Kidney epithelial cell (primary cell): ENCODE data around the gene NPEPL1. TPM values are rescaled to one million over a fixed set of nuclear protein-coding genes. Genes with fewer than 3 reads are reported as not detected.

Source experiments
- DNase-seq: peaks from one replicate; pipeline ENCODE4 v3.0.0-alpha.2; 2010; ENCODE audit warnings: low read depth
- H3K27me3 ChIP-seq: 2 replicates; pipeline ENCODE4 v1.6.0; 2011; ENCODE audit warnings: low read length; ENCODE audit not compliant: control insufficient read depth, insufficient read depth
- H3K36me3 ChIP-seq: 2 replicates; pipeline ENCODE4 v1.5.1; 2011; ENCODE audit warnings: low read length; ENCODE audit not compliant: control insufficient read depth, insufficient read depth
- H3K4me3 ChIP-seq: 2 replicates; pipeline ENCODE4 v1.5.1; 2011; ENCODE audit warnings: low read depth, mild to moderate bottlenecking, control low read depth, low read length
- total RNA-seq: library from RNA; depleted of rRNA; stranded (reverse); fragments of >200 nt; gene quantifications from 2 replicates; pipeline ENCODE4 v1.2.3, GENCODE V29; 2015
- TF ChIP-seq, protein P1 (sequence below): IDR thresholded peaks from 2 replicates; pipeline ENCODE4 v1.5.1; 2011; ENCODE audit warnings: mild to moderate bottlenecking, moderate library complexity, low read length, control low read depth, inconsistent platforms; ENCODE audit not compliant: insufficient read depth, poor library complexity, severe bottlenecking

The NPEPL1 gene
- total RNA-seq, 1 donor from 2014 or later = 29.7 TPM

DNA sequence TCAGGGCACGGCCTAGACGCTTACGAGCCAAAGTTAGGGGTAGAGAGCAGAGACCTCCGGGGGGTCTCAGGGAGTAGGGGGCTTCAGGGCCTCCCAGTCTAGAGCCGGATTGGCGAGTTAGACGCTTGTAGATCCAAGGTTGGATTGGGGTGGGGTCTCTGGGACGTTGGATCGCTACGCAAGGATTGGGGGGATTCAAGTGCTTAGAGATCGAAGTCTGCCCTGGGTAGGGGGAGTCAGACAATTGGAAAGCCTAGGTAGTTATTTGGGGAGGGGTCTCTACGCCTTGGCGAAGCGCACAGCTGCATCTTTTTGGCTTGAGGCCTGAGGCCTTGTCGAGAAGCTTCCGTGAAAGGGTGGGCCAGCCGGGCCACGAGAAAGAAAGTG, 41.0 kb upstream of the NPEPL1 start:
- Histone ChIP-seq H3K27me3 (no peaks in the 10 kb centered on the region), H3K4me3 (peak overlapping the region; percentile 78), H3K36me3 (no peaks in the 10 kb centered on the region)
- no peak for DNase-seq
- TF ChIP-seq, protein P1, sequence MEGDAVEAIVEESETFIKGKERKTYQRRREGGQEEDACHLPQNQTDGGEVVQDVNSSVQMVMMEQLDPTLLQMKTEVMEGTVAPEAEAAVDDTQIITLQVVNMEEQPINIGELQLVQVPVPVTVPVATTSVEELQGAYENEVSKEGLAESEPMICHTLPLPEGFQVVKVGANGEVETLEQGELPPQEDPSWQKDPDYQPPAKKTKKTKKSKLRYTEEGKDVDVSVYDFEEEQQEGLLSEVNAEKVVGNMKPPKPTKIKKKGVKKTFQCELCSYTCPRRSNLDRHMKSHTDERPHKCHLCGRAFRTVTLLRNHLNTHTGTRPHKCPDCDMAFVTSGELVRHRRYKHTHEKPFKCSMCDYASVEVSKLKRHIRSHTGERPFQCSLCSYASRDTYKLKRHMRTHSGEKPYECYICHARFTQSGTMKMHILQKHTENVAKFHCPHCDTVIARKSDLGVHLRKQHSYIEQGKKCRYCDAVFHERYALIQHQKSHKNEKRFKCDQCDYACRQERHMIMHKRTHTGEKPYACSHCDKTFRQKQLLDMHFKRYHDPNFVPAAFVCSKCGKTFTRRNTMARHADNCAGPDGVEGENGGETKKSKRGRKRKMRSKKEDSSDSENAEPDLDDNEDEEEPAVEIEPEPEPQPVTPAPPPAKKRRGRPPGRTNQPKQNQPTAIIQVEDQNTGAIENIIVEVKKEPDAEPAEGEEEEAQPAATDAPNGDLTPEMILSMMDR = no peak

DNA sequence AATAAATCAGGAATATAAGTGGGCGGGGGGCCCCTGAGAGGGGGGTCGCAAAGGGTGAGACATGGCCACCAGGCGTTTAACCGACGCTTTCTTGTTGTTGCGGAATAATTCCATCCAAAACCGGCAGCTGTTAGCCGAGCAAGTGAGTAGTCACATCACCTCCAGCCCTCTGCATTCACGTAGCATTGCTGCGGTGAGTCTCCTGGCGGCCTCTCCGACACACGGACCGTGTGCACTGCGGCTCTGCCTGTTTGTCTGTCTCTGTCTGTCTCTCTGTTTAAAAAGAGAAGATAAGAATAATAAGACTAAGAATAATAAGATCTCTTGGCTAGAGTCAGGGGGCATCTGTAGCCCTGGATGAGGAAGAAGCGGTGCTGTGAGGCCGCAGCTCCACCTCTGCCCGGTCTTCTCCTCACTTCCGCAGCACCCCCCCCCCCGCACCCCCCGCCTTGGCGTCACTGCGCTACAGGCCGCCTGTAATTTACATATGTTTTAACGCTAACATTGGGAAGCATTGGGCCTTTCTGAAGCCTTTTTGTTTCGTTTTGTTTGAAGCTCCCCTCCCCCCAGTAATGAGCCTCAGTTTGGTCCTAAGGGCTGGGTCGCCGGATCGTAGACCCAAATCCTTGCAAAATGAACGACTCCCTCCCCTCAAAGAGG, 40.5 kb upstream of the NPEPL1 start:
- peak overlapping the region; percentile 78 for H3K4me3 ChIP-seq
- H3K36me3 ChIP-seq = no peaks in the 10 kb centered on the region
- H3K27me3 ChIP-seq = no peaks in the 10 kb centered on the region
- TF ChIP-seq, protein P1 = no peak
- DNase-seq = no peak

GRCh38 chr20:58652606-58653294, 39.9 kb upstream of the NPEPL1 start:
- TF ChIP-seq, protein P1 = no peak
- Histone ChIP-seq H3K36me3 (no peaks in the 10 kb centered on the region), H3K4me3 (peak overlapping the region; percentile 78), H3K27me3 (no peaks in the 10 kb centered on the region)
- DNase-seq = no peak

DNA sequence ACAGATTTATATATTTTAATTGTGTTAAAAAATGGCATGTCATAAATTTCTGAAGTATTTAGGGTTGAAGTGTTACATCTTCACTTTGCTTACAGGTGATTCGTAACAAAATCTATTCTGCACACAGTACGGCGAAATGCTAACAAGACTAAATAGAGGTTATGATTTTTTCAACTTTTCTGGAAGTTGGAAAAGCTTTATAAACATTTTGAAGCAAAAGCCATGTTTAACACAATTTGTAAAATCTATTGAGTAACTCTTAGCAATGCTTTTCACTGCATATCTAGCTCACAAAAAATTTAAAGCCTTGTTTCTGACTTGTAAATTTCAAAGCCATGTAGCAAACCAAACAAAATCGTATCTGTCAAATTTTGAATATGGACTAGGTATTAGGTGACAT, 38.3 kb upstream of the NPEPL1 start:
- no peaks in the 10 kb centered on the region for H3K36me3 ChIP-seq
- H3K4me3 ChIP-seq = no peak overlapping the region
- TF ChIP-seq, protein P1 = no peak
- H3K27me3 ChIP-seq = no peaks in the 10 kb centered on the region
- no peak for DNase-seq

DNA sequence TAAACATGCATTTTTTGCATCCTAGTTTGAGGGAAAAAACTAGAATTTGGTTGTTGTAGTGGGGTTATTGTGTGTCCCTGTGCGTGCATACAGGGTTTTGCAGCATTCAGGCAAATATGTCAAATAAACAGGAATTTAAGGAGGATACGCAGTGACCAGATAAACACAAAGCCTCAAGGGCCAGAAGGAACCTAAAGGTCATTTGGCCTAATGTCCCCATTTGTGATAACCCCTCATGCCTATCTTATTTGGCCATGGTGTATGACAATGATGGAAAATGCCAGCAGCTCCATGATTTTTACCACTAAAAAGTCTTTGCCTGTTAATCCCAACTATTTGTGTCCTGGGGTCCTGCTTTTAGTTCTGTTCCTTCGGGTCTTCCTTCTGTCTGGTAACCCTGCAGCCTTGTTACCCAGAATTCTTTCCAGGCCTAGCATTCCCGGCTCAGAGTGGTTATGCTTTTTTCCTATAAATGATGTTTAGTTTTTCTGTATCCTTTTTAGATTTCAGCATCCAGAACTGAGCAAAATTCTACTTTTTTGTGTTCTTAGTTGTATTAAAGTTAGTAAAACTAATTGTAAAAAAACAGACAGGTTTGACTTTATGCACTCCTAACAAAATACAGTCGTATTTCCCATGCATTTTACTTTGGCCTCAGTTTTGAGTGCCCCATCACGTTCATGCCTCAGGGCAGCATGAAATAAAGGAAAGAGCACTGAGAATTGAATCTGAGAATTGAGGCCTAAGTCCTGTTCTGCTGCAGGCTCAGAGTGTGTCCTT, 37.1 kb upstream of the NPEPL1 start:
- no peaks in the 10 kb centered on the region for H3K27me3 ChIP-seq
- no peak for DNase-seq
- TF ChIP-seq, protein P1 = no peak
- no peaks in the 10 kb centered on the region for H3K36me3 ChIP-seq
- no peak overlapping the region for H3K4me3 ChIP-seq
